OCI-LY1 (cell line): ENCODE results near the gene PTGIS.

Experiments used
- H2AFZ ChIP-seq: fragments of 200-600 bp; sonication (generic), shearing (Covaris generic); 2 replicates; pipeline ENCODE4 v1.6.0; 2014; ENCODE audit warnings: antibody characterized with exemption, mild to moderate bottlenecking, low read length
- H3F3A ChIP-seq: fragments of 200-600 bp; sonication (generic), shearing (Covaris generic); 2 replicates; pipeline ENCODE4 v1.6.0; 2014; ENCODE audit warnings: mild to moderate bottlenecking, antibody characterized with exemption, low read length, moderate library complexity; ENCODE audit not compliant: insufficient read depth
- H3K27ac ChIP-seq: fragments of 200-600 bp; sonication (generic); 2 replicates; pipeline ENCODE4 v1.5.1; 2014; ENCODE audit warnings: low read length, mixed run types, mild to moderate bottlenecking, low read depth; ENCODE audit not compliant: poor library complexity, severe bottlenecking
- H3K27me3 ChIP-seq: fragments of 200-600 bp; sonication (generic); 2 replicates; pipeline ENCODE4 v1.6.0; 2014; ENCODE audit warnings: antibody characterized with exemption, mild to moderate bottlenecking, low read length, moderate library complexity; ENCODE audit not compliant: insufficient read depth
- H3K36me3 ChIP-seq: fragments of 200-600 bp; sonication (generic); 2 replicates; pipeline ENCODE4 v1.6.1; 2014; ENCODE audit warnings: mild to moderate bottlenecking, antibody characterized with exemption, low read length, moderate library complexity, mixed read lengths; ENCODE audit not compliant: insufficient read depth
- H3K4me1 ChIP-seq: fragments of 200-600 bp; sonication (generic); 2 replicates; pipeline ENCODE4 v1.5.1; 2014; ENCODE audit warnings: mild to moderate bottlenecking, low read length, moderate library complexity; ENCODE audit not compliant: insufficient read depth, severe bottlenecking
- H3K4me2 ChIP-seq: fragments of 200-600 bp; sonication (generic), shearing (Covaris generic); 2 replicates; pipeline ENCODE4 v1.6.1; 2014; ENCODE audit warnings: low read length
- H3K4me3 ChIP-seq: fragments of 200-600 bp; sonication (generic); 2 replicates; pipeline ENCODE4 v1.5.1; 2014; ENCODE audit warnings: low read length, low read depth, mild to moderate bottlenecking, mixed read lengths; ENCODE audit not compliant: poor library complexity, severe bottlenecking
- H3K79me2 ChIP-seq: fragments of 200-600 bp; shearing (Covaris generic); 2 replicates; pipeline ENCODE4 v1.6.1; 2016; ENCODE audit warnings: mixed run types, low read length, mixed read lengths; ENCODE audit not compliant: insufficient read depth
- H3K9ac ChIP-seq: fragments of 200-600 bp; sonication (generic), shearing (Covaris generic); 2 replicates; pipeline ENCODE4 v1.6.1; 2014; ENCODE audit warnings: mild to moderate bottlenecking, low read length, mixed read lengths
- H3K9me2 ChIP-seq: fragments of 200-600 bp; sonication (generic), shearing (Covaris generic); 2 replicates; pipeline ENCODE4 v1.6.1; 2014; ENCODE audit warnings: low read depth, mild to moderate bottlenecking, low read length, mixed read lengths
- H3K9me3 ChIP-seq: fragments of 200-600 bp; shearing (Covaris generic); 2 replicates; pipeline ENCODE4 v1.6.1; 2014; ENCODE audit warnings: low read length, mixed read lengths
- H4K20me1 ChIP-seq: fragments of 200-600 bp; sonication (generic), shearing (Covaris generic); 2 replicates; pipeline ENCODE4 v1.6.0; 2016; ENCODE audit warnings: mild to moderate bottlenecking, low read length; ENCODE audit not compliant: insufficient read depth
- CTCF ChIP-seq: fragments of 200-600 bp; sonication (generic), shearing (Covaris generic); IDR thresholded peaks from 2 replicates; pipeline ENCODE4 v1.5.1; 2017; ENCODE audit warnings: mild to moderate bottlenecking, antibody characterized with exemption, low read length, moderate library complexity, mixed read lengths
- EZH2 ChIP-seq: fragments of 200-600 bp; sonication (generic), shearing (Covaris generic); IDR thresholded peaks from 2 replicates; pipeline ENCODE4 v1.8.0; 2017; ENCODE audit warnings: borderline replicate concordance, mixed run types, mild to moderate bottlenecking, antibody characterized with exemption, low read length, moderate library complexity, mixed read lengths

PTGIS gene

GRCh38 chr20:49579874-49580812 lies 12.2 kb upstream of the PTGIS start:
- no peaks in the 10 kb centered on the region for H4K20me1 ChIP-seq
- H3K4me1 ChIP-seq = no peaks in the 10 kb centered on the region
- H2AFZ ChIP-seq = no peak overlapping the region
- H3K27ac ChIP-seq = no peak overlapping the region
- no peaks in the 10 kb centered on the region; the same call in 1 of the 2 replicates for H3K36me3 ChIP-seq
- no peak overlapping the region for H3K9ac ChIP-seq
- H3K9me2 ChIP-seq = no peaks in the 10 kb centered on the region
- no peak overlapping the region for H3K4me2 ChIP-seq
- H3K9me3 ChIP-seq = 0 out of 2 replicates have a peak, but pooled peaks cover 3% of the 10 kb centered on the region
- peaks cover 11% of the 10 kb centered on the region; the same call in 1 of the 2 replicates for H3K27me3 ChIP-seq
- H3K79me2 ChIP-seq = no peaks in the 10 kb centered on the region
- no peaks in the 10 kb centered on the region for H3F3A ChIP-seq
- TF ChIP-seq EZH2 = no peak
- no peak for TF ChIP-seq CTCF
- H3K4me3 ChIP-seq = no peak overlapping the region

- H2AFZ ChIP-seq = no peak overlapping the region
- no peaks in the 10 kb centered on the region for H3K9me2 ChIP-seq
- no peaks in the 10 kb centered on the region for H4K20me1 ChIP-seq
- H3K4me2 ChIP-seq = no peak overlapping the region
- no peak overlapping the region for H3K27ac ChIP-seq
- no peak for TF ChIP-seq CTCF
- TF ChIP-seq EZH2 = no peak
- no peaks in the 10 kb centered on the region for H3F3A ChIP-seq
- H3K4me3 ChIP-seq = no peak overlapping the region
- no peak overlapping the region for H3K9ac ChIP-seq
- H3K4me1 ChIP-seq = no peaks in the 10 kb centered on the region
- no peaks in the 10 kb centered on the region for H3K79me2 ChIP-seq
- peaks cover 11% of the 10 kb centered on the region; the same call in 1 of the 2 replicates for H3K27me3 ChIP-seq
- no peaks in the 10 kb centered on the region; the same call in 1 of the 2 replicates for H3K36me3 ChIP-seq
- H3K9me3 ChIP-seq = 0 out of 2 replicates have a peak, but pooled peaks cover 3% of the 10 kb centered on the region
Observed at GRCh38 chr20:49579195-49579594, 11.3 kb upstream of the PTGIS start.

- Histone ChIP-seq H3K9me2 (no peaks in the 10 kb centered on the region), H3K4me2 (no peak overlapping the region), H4K20me1 (no peaks in the 10 kb centered on the region), H3K4me1 (peaks cover 7% of the 10 kb centered on the region), H2AFZ (no peak overlapping the region), H3K4me3 (no peak overlapping the region), H3K36me3 (no peaks in the 10 kb centered on the region; the same call in 1 of the 2 replicates), H3K27ac (no peak overlapping the region), H3F3A (no peaks in the 10 kb centered on the region), H3K79me2 (no peaks in the 10 kb centered on the region), H3K9ac (no peak overlapping the region), H3K27me3 (peaks cover 11% of the 10 kb centered on the region; the same call in 1 of the 2 replicates), H3K9me3 (0 out of 2 replicates have a peak, but pooled peaks cover 3% of the 10 kb centered on the region)
- no peak for TF ChIP-seq EZH2
- no peak for TF ChIP-seq CTCF
Observed at GRCh38 chr20:49578436-49578835, 10.5 kb upstream of the PTGIS start.
